Amygdala (tissue), 56 donors: Measurements from ENCODE around the gene LYRM4.

Source experiments
- DNase-seq, 56 donors: peaks; one replicate each; lab custom pipeline; 2025; lab: John Stamatoyannopoulos, UW

LYRM4 gene

DNA sequence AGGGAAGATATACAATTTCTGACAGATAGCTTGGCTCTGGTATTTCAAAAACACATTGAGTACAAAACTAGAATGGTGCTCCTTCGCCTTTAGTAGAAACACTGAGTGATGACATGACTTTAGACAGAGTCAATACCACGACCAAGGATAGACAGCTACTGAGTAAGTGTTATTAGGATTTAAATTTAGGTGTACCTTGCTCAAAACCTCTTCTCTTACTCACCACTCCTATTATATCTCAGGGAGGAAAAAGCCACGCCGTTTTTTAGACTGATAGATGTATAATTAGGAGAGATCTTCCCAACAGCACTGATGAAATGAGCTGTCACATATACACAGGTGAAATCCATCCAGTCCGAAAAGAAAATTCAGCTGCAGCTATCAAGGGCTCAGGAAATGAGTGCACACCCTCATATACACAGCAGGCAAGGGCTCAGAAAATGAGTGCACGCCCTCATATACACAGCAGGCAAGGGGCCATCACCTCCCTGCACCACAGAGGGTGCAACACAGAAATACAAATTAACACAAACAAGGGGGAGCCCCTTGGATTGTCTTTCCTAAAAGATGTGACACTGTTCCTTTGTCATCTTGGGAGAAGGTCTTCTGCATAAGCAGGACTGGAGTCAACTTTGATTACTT is 53.7 kb downstream of the LYRM4 start:
- DNase-seq: no peak

- peak in 54 of 56 donors; percentile 14 to 93 (median 70) for DNase-seq
Measured at GRCh38 chr6:5205877-5206850, 54.6 kb downstream of the LYRM4 start.

- peak in 9 of 56 donors; percentile 11 to 33 (median 16) for DNase-seq
Measured at GRCh38 chr6:5205035-5205507, 55.7 kb downstream of the LYRM4 start.

DNA sequence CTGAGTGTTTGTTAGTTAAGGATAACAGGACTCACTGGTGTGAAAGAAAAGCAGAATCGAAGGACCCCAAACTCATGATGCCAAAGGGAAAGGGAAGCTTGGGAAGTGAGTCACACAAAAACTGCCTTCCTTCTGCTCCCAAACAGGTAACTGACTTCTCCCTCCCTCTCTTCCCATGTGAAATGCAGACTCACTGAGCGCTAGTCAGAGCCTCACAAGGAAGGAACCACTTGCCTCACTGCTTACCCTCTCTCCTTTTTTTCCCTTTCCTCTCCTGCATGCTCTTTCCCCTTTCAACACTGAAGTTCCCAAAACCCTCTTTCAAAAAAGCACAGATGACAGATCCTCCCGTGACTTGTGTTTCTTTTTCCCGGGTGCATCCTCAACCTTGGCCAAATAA is 56.4 kb downstream of the LYRM4 start:
- DNase-seq: peak in 1 of 56 donors; percentile 12

DNA sequence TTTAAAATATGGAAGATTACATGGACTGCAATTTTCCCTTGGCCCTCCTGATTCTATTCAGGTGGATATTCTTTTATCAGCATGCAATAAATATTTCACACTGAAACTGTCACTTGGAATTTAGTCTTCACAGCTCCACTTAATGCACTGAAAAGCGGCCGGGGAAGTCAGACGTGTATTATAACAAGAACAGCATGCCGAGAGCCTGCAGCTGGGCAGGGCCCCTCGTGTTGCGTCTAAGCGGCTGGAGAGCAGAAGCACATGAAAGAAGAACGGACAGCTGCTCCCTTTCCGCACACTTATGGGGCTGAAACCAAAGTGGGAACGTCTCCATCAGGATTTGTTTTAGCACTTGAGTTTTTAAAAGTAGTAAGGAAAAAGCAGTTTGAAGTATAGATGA is 57.2 kb downstream of the LYRM4 start:
- peak in 4 of 56 donors; percentile 7 to 34 (median 10) for DNase-seq

DNA sequence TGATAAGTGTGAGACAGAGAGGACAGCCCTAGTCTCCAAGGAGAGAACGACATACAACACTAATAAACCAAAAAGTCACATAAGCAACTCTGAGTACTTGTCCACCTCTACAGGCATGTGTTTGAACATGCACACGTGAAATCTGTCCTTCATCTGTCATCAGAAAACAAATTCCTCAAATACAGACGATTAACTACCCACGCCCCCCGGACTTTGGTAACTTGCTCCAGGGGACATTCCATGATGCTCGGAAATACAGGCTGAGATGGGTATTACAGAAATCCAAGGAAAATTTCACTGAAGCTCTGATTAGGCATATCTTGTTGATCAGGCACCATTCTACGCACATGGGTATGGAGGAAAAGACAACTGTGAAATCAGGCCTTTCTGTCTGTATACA is 57.8 kb downstream of the LYRM4 start:
- DNase-seq: no peak

DNA sequence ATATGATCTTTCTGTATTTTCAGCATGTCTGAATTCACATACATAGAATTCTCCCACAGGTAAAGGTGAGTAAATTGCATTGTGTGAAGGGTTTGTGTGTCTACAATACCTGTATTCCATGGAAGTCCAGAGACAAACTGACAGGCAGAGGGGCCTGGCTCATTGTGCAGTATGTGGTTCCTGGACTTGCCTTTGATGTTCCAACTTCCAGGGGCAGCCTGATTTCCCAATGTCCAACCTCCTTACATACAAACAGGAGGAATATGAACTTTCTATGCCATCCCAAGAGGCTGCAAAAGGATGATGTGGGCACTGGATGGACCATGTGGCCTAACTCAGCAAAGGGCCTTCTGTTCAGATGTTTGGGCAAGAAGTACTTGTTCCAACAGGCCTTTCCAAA is 58.5 kb downstream of the LYRM4 start:
- DNase-seq: no peak

DNA sequence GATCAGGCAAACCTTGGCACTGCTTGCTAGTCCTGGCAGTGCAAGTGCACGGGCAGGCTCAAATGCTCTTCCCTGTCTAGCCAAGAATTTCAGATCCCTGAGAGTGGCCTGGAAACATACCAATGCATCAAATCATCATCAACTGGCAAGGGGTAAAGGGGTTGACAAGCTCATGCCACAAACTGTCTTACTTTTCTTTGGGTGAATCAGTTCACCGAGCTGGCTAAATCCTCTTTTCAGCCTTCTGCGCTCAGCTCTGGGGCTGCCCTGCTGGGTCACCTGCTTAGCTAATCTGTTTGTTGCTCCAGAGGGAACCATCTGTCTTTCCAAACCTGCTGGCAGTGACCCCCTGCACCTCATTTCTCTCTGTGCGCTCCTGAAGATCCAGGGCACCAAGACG is 59.5 kb downstream of the LYRM4 start:
- no peak for DNase-seq

DNA sequence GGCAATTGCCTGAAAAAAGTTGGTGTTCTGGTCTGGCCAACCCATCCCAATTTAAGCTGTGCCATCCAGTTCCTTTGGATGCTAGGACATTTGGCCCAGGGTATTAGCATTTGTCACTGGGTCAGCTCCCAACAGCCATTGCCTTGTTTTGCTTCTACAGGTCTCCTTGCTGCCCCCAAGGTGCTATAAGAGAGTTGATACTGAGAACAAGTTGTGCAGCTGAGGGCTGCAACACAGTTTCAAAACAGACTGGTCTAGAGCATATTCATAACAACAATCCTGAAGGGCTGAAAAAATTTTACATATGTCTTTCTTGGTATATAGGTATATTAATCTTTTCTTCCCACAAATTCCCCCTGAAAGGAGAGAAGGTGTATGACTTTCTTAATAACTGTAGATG is 61.0 kb downstream of the LYRM4 start:
- DNase-seq: no peak

DNA sequence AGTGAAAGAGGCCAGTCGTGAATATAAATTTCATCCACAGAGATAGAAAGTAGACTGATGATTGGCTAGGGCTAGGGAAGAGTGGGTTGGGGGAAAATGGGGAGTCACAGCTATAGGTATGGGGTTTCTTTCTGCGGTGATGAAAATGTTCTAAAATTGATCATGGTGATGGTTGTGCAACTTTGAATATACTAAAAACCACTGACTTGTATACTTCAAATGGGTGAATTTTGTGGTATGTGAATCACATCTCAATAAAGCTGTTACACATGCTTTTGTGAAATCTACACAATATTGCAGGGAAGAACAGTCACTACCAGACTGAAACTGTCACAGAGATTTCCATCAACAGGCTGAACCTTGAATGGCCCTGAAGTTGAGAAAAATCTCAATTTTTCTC is 61.5 kb downstream of the LYRM4 start:
- no peak for DNase-seq

GRCh38 chr6:5197084-5197483 is 63.7 kb downstream of the LYRM4 start:
- DNase-seq: no peak

DNA sequence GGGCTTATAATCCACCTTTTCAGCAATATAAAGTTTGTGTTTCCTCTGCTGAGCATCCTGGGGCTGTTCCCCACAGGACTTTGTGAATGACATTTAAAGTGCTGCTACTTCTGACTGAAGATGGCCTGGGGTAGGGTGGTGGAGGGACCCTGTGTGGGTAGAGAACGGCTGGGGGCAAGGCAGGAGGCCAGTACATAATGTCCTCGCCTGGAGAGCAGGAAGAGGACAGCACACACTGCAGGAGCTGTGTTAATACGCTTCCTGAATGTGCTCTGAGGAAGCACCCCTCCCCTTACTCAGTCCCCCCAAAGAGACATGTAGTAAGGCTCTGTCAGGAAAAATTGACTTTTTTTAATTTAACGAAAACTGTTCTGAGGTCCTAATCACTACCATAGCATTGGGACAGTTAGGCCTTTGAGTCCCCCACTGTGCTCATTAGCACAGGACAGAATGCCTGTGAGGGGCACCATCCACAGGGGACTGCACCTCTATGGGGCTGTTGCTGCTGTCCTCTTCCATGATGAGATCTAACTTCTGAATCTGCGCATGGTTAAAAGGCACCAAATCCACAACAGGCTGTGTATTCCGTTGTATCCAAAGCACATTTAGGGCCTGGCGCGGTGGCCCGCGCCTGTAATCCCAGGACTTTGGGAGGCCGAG is 68.5 kb downstream of the LYRM4 start:
- no peak for DNase-seq

DNA sequence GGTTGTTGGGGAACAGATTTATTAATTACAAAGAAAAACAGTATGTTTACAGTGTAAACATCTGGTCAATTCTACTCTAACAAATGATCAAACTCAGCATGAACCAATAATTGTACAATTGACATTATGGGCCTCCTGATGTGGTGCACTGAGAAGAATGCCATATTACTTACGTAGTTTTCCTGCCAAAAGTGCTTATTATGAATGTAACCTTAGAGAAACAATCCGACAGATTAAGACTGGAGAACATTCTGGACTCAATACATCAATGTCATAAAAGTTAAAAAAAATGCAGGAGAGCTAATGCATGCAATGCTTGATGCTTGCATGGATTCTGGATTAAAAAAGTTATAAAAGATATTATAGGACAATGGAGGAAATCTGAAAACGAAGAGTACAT is 69.0 kb downstream of the LYRM4 start:
- DNase-seq: no peak

DNA sequence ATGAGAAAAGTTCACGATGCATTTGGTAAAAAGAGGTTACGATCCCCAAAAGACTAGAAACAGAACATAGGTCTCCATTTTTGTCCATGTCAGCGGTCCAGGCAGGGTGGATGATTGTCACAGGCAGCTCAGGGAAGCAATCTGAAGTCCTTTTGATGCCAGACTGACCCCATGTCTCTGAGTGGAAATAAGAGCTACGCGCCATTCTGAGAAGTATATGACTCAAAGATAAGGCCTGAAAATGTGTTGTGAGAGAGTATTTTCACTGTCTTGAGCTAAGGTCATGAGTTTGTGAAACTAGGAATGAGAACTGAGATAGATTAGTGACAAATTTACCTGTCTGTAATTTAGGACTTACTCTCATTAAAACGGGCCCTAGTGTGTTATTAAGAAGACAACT is 69.5 kb downstream of the LYRM4 start:
- no peak for DNase-seq

DNA sequence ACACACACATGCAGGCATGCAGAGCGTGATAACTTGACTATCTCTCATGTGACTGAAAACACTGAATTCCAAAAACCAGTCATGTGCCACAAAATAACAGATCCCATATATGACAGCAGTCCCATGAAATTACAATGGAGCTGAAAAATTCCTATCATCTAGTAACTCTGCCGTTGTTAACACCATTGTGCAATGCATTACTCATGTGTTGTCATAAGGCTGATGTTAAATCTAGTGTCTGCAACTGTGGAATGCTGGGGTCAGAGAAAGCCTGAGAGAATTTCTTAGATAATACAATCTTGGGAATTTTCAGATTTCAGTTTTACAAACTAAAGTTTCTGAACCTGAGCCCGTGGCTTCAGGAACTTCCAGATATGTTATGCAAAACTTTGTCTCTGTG is 70.2 kb downstream of the LYRM4 start:
- DNase-seq: no peak

DNA sequence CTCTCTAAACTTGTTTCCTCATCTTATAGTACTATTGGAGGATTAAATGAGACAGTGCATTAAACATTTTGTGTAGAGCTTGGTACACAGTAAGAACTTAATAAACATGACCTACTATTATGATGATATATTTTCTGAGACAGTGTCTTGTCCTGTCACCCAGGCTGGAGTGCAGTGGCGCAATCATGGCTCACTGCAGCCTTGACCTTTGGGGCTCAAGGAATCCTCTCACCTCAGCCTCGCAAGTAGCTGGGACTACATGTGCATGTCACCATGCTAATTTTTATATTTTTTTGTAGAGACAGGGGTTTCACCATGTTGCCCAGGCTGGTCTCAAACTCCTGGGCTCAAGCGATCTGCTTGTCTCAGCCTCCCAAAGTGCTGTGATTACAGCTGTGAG is 72.1 kb downstream of the LYRM4 start:
- no peak for DNase-seq

GRCh38 chr6:5184878-5185277 is 75.9 kb downstream of the LYRM4 start:
- no peak for DNase-seq

DNA sequence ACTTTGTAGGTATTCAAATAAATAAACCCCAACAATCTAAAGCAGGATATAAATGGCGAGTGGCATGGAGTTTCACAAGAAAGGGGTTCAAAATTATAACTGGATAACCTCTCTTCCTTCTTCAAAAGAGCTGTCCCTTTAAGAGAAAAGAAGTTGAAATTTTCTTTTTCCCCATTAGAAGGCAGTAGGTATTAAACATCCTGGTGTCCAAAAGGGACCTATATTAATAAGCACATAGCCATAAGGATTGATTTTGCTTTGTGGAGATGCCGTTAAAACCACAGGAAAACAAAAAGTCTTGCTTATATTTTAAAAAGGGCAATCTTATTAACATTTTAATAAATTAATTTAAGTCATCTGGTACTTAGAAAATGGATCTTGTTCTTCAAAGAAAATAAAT is 76.5 kb downstream of the LYRM4 start:
- no peak for DNase-seq

DNA sequence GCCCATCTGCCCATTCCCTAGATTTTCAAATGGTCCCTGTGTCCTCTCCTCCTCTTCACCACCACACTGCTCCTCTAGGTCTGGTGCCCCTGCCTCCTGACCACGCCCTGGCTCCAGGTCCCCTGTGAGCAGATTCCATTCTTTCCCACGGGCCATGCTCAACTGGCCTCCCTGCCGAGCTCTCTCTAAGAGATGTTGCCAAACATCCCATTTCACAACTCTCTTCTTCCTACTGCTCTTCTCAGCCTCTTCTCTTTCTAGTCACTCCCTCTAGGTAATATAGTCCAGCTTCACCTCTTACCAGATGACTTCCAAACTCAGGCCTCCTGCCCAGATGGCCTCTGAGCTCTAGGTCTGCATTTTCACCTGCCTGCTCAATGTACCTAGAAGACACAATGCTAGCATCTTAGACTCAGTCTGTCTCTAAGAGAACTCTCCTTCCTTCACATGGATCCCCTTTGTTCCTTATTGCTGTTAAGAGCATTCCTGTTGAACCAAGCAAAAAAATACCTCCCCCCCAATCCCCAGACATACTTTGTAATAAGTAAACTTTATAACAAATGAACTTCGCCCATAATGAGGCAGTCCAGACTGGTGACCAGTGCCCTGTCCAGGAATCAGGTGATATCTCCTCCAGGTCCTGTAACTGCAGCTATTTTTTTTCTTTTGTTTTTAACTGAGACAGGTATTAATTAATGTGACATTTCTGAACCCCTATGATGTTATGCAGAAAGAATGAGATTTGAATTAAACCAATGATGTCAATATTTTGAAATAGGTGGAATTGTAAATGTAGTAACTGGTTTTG is 79.0 kb downstream of the LYRM4 start:
- no peak for DNase-seq

DNA sequence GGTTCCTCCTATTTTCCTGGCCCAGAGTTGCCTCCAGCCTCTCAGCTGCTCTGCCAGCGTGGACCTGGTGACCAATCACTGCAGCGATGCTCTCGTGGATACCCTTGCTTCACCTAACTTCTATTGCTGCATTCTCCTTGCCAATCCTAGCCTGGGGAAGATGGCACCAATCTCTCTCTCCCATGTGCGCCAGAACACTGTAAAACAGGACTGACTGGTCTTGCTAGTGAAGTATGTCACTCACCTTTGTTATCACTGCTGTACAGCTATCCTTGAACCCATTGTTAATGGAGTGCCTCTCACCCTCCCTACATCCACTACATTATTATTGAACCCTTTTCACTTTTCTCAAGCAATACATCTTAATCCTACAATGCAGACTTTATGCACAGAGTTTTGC is 80.1 kb downstream of the LYRM4 start:
- no peak for DNase-seq
